Breast epithelium (tissue), 3 donors: ENCODE data around the gene EXOG.

ENCODE experiments used
- CTCF ChIP-seq, 3 donors: fragments of 450-650 bp; IDR thresholded peaks; one replicate each; pipeline ENCODE4 v1.5.1; 2016 to 2017; ENCODE audit warnings: antibody characterized with exemption in 3 of 3, mild to moderate bottlenecking in 3 of 3, moderate library complexity in 3 of 3
- POLR2A ChIP-seq: fragments of 450-650 bp; IDR thresholded peaks from one replicate; pipeline ENCODE4 v1.6.1; 2016; ENCODE audit warnings: antibody characterized with exemption, mild to moderate bottlenecking, moderate library complexity
- POLR2AphosphoS5 ChIP-seq, 3 donors: sonication (generic); formaldehyde crosslinking; IDR thresholded peaks; one replicate each; pipeline ENCODE4 v1.6.1; 2017; ENCODE audit warnings: antibody characterized with exemption in 3 of 3

DNA sequence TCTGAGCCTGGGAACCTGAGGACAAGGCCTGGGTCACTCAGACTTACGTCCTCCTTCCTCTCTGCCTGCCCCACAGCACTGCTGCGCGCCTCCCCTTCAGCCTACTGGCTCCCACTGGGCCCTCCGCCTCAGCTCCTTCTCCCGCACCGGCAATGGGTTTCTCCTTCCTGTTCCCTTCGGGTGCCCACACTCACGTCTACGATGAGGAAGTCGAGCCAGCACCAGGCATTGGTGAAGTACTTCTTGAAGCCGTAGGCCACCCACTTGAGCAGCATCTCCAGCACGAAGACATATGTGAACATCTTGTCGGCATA lies 70.0 kb downstream of the EXOG start:
- TF ChIP-seq CTCF (IDR thresholded peaks at IDR 0.05), result no peak
- TF ChIP-seq POLR2AphosphoS5 (IDR thresholded peaks at IDR 0.05), result no peak
- TF ChIP-seq POLR2A, result no peak
